SK-N-MC (cell line): ENCODE measurements around the gene ZNF595.

Source experiments
- EZH2 ChIP-seq: fragments of 200-600 bp; sonication (generic); IDR thresholded peaks from one replicate; pipeline ENCODE4 v1.6.1; 2017; ENCODE audit warnings: antibody characterized with exemption
- POLR2AphosphoS5 ChIP-seq: IDR thresholded peaks from 2 replicates; pipeline ENCODE4 v1.6.1; 2012; ENCODE audit warnings: mild to moderate bottlenecking, low read depth, low read length, borderline replicate concordance

DNA sequence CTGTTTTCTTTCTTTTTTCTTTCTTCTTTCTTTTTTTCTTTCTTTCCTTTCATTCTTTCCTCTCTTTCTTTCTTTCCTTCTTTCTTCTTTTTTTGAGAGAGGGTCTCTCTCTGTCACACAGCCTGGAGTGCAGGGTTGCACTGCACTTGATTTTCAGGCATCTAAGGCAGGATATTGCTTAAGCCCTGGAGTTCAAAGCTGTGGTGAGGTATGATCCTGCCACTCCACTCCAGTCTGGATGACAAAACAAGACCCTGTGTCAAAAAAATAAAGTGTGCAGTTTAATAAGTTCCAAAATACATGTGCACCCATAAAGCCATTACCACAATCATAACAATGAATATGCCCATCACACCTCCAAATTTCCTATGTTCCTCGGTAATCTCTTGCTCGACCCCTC lies 60.6 kb downstream of the ZNF595 start:
- TF ChIP-seq EZH2 (no peak), POLR2AphosphoS5 (no peak)
